RWPE2 (cell line): ENCODE measurements around the gene EYA2.

Source experiments
- ATAC-seq: fragments of 200-7000 bp; cut with Tn5 transposase; 3 replicates; pipeline ENCODE4 v1.9.1; 2021; ENCODE audit warnings: low read depth
- DNase-seq: peaks from one replicate; pipeline ENCODE4 v3.0.0-alpha.2; 2020; ENCODE audit warnings: low spot score
- H3K27ac ChIP-seq: fragments of 450-650 bp; 2 replicates; pipeline ENCODE4 v1.5.1; 2017; ENCODE audit warnings: mild to moderate bottlenecking; ENCODE audit not compliant: poor library complexity, severe bottlenecking
- H3K27me3 ChIP-seq: fragments of 250-450 bp; sonication (Bioruptor Pico); 2 replicates; pipeline ENCODE4 v1.5.1; 2021; ENCODE audit warnings: mild to moderate bottlenecking, moderate library complexity; ENCODE audit not compliant: insufficient read depth, poor library complexity, severe bottlenecking
- H3K36me3 ChIP-seq: fragments of 250-450 bp; sonication (Bioruptor Pico); 2 replicates; pipeline ENCODE4 v1.5.1; 2020; ENCODE audit warnings: low read depth, mild to moderate bottlenecking, moderate library complexity
- H3K4me1 ChIP-seq: fragments of 250-450 bp; sonication (Bioruptor Pico); 2 replicates; pipeline ENCODE4 v1.5.1; 2021; ENCODE audit warnings: mild to moderate bottlenecking, moderate library complexity; ENCODE audit not compliant: insufficient read depth, poor library complexity, severe bottlenecking
- H3K4me3 ChIP-seq: fragments of 250-450 bp; sonication (Bioruptor Pico); 2 replicates; pipeline ENCODE4 v1.5.1; 2021; ENCODE audit warnings: mild to moderate bottlenecking, moderate library complexity; ENCODE audit not compliant: severe bottlenecking
- H3K9me3 ChIP-seq: fragments of 250-450 bp; sonication (Bioruptor Pico); 2 replicates; pipeline ENCODE4 v1.5.1; 2021; ENCODE audit warnings: mild to moderate bottlenecking, moderate library complexity; ENCODE audit not compliant: severe bottlenecking
- TF ChIP-seq, protein P1 (sequence below): fragments of 450-650 bp; IDR thresholded peaks from one replicate; pipeline ENCODE4 v1.5.1; 2017; ENCODE audit warnings: mild to moderate bottlenecking, moderate library complexity; ENCODE audit not compliant: poor library complexity, severe bottlenecking

Gene EYA2

DNA sequence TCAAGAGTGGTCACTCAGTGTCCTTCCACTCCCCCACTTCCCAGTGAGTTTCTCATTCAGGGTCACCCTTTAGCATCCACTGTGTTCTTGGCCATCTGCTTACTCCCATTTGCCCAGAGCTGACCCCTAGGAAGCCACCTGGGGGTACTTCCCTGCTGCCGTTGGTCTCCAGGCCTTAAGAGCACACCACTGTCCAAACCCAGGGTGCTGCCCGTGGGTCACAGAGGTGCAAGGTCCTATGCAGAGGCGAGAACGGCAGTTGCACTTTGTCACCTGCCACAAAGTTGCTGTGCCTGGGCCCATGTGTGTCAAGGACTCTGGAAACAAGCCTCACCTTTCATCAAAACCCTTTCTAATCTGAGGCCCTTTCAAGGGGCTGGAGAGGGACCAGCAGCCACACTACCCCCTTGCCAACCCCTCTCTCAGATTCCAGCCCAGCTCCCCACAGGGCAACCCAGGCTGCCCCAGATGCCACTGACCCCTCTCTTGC is 270.8 kb downstream of the EYA2 start:
- DNase-seq (no peak), ATAC-seq (no peak)
- Histone ChIP-seq H3K4me1 (no peaks in the 10 kb centered on the region), H3K9me3 (no peaks in the 10 kb centered on the region), H3K27ac (no peak overlapping the region), H3K36me3 (no peaks in the 10 kb centered on the region), H3K4me3 (no peak overlapping the region), H3K27me3 (no peaks in the 10 kb centered on the region)
- TF ChIP-seq, protein P1, sequence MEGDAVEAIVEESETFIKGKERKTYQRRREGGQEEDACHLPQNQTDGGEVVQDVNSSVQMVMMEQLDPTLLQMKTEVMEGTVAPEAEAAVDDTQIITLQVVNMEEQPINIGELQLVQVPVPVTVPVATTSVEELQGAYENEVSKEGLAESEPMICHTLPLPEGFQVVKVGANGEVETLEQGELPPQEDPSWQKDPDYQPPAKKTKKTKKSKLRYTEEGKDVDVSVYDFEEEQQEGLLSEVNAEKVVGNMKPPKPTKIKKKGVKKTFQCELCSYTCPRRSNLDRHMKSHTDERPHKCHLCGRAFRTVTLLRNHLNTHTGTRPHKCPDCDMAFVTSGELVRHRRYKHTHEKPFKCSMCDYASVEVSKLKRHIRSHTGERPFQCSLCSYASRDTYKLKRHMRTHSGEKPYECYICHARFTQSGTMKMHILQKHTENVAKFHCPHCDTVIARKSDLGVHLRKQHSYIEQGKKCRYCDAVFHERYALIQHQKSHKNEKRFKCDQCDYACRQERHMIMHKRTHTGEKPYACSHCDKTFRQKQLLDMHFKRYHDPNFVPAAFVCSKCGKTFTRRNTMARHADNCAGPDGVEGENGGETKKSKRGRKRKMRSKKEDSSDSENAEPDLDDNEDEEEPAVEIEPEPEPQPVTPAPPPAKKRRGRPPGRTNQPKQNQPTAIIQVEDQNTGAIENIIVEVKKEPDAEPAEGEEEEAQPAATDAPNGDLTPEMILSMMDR, result no peak

DNA sequence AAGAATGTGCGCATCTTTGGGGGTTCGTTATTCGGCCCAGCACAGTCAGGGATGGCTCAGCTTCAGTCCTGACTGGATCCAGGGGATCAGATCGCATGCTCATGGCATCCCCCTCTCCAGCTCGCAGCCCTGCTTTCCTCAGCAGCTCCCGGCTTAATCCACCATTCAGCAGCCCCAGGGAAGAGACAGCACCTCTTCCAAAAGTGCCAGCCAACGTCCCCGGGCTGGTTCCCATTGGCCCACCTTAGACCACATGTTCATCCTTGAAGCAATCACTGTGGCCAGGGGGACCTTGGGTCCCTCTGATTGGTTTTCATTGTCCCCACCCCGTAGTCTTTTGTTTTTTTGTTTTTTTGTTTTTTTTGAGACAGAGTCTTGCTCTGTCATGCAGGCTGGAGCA is 273.2 kb downstream of the EYA2 start:
- Histone ChIP-seq H3K4me3 (no peak overlapping the region), H3K27me3 (no peaks in the 10 kb centered on the region), H3K27ac (no peak overlapping the region), H3K4me1 (no peaks in the 10 kb centered on the region), H3K9me3 (no peaks in the 10 kb centered on the region), H3K36me3 (no peaks in the 10 kb centered on the region)
- no peak for ATAC-seq
- TF ChIP-seq, protein P1, result no peak
- DNase-seq, result no peak

DNA sequence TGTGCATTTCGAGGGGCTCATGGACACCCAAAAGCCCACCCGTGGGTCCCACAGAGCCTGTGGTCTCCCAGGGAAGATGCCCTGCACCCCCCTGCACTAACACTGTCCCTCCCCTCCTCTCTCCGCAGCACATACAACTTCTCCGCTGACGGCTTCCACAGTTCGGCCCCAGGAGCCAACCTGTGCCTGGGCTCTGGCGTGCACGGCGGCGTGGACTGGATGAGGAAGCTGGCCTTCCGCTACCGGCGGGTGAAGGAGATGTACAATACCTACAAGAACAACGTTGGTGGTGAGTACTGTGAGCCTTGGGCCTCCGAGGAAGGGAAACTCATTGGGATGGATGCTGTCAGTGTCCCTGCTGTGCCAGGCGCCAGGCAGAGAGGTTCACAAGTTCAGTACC is 277.9 kb downstream of the EYA2 start:
- Histone ChIP-seq H3K4me3 (no peak overlapping the region), H3K27me3 (no peaks in the 10 kb centered on the region), H3K36me3 (no peaks in the 10 kb centered on the region), H3K9me3 (no peaks in the 10 kb centered on the region), H3K4me1 (no peaks in the 10 kb centered on the region), H3K27ac (no peak overlapping the region)
- TF ChIP-seq, protein P1, result no peak
- DNase-seq (peak; percentile 84), ATAC-seq (no peak; the same call in 2 of the 3 replicates)

DNA sequence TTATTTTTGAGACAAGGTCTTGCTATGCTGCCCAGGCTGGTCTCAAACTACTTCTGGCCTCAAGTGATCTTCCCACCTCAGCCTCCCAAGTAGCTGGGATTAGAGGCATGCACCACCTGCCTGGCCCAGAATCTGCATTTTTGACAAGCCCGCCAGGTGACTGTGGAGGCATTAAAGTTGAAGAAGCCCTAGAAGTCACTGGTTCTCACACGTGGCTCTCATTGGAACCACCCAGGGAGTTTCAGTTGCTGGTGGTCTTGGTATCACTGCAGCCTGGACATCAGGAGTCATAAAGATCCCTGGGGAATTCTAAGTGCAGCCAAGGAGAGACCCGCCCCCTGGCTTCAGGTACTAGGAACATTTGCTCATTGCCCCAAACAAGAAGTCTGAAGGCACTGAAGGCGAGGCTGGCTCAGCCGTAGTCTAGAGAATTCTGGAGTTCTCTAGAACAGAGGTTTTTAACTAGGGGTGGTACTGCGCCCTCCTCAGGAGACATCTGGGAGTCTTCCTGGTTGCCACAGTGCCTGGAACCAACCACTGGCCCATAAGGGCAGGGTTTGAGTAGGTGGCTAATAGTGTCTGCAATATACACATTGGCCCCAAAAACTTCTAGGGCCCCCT is 279.1 kb downstream of the EYA2 start:
- Histone ChIP-seq H3K27me3 (no peaks in the 10 kb centered on the region), H3K27ac (no peak overlapping the region), H3K9me3 (no peaks in the 10 kb centered on the region), H3K4me3 (no peak overlapping the region), H3K36me3 (no peaks in the 10 kb centered on the region), H3K4me1 (no peaks in the 10 kb centered on the region)
- DNase-seq (no peak), ATAC-seq (no peak)
- TF ChIP-seq, protein P1, result peak; percentile 29
